ENCODE data around the gene METTL27.
"Not testable (repeated sequence)": the region's sequence is repeated elsewhere in the genome, so short reads cannot be mapped to it uniquely, and the experiment has no call there.

DNA sequence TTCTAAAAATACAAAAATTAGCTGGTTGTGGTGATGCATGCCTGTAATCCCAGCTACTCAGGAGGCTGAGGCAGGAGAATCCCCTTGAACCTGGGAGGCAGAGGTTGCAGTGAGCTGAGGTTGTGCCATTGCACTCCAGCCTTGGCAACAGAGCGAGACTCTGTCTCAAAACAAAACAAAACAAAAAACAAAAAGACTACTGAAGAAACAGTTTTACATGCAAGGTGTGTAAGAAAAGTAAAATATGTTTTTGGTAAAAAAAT, 54.6 kb downstream of the METTL27 start:
- not testable (repeated sequence) for TF ChIP-seq CTCF (IDR thresholded peaks at IDR 0.05); RELA (CRISPR knock-in tag; IDR thresholded peaks at IDR 0.05; ENCODE audit: borderline replicate concordance); OVOL2 (CRISPR knock-in tag; IDR thresholded peaks at IDR 0.05; ENCODE audit: borderline replicate concordance); ESRRA (CRISPR knock-in tag; IDR thresholded peaks at IDR 0.05; ENCODE audit: borderline replicate concordance); ZNF416 (CRISPR knock-in tag; IDR thresholded peaks at IDR 0.05); ETV6 (CRISPR knock-in tag; IDR thresholded peaks at IDR 0.05); IRF2 (CRISPR knock-in tag; IDR thresholded peaks at IDR 0.05; ENCODE audit: borderline replicate concordance, low read depth); CBFB (CRISPR knock-in tag; IDR thresholded peaks at IDR 0.05; ENCODE audit: low read depth); ATF6 (CRISPR knock-in tag; IDR thresholded peaks at IDR 0.05); ZNF232 (CRISPR knock-in tag; IDR thresholded peaks at IDR 0.05)
- TF ChIP-seq, protein P1, sequence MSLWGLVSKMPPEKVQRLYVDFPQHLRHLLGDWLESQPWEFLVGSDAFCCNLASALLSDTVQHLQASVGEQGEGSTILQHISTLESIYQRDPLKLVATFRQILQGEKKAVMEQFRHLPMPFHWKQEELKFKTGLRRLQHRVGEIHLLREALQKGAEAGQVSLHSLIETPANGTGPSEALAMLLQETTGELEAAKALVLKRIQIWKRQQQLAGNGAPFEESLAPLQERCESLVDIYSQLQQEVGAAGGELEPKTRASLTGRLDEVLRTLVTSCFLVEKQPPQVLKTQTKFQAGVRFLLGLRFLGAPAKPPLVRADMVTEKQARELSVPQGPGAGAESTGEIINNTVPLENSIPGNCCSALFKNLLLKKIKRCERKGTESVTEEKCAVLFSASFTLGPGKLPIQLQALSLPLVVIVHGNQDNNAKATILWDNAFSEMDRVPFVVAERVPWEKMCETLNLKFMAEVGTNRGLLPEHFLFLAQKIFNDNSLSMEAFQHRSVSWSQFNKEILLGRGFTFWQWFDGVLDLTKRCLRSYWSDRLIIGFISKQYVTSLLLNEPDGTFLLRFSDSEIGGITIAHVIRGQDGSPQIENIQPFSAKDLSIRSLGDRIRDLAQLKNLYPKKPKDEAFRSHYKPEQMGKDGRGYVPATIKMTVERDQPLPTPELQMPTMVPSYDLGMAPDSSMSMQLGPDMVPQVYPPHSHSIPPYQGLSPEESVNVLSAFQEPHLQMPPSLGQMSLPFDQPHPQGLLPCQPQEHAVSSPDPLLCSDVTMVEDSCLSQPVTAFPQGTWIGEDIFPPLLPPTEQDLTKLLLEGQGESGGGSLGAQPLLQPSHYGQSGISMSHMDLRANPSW (CRISPR knock-in tag; conservative IDR thresholded peaks at IDR 0.05; ENCODE audit: low read depth) = not testable (repeated sequence)
- TF ChIP-seq, protein P2, sequence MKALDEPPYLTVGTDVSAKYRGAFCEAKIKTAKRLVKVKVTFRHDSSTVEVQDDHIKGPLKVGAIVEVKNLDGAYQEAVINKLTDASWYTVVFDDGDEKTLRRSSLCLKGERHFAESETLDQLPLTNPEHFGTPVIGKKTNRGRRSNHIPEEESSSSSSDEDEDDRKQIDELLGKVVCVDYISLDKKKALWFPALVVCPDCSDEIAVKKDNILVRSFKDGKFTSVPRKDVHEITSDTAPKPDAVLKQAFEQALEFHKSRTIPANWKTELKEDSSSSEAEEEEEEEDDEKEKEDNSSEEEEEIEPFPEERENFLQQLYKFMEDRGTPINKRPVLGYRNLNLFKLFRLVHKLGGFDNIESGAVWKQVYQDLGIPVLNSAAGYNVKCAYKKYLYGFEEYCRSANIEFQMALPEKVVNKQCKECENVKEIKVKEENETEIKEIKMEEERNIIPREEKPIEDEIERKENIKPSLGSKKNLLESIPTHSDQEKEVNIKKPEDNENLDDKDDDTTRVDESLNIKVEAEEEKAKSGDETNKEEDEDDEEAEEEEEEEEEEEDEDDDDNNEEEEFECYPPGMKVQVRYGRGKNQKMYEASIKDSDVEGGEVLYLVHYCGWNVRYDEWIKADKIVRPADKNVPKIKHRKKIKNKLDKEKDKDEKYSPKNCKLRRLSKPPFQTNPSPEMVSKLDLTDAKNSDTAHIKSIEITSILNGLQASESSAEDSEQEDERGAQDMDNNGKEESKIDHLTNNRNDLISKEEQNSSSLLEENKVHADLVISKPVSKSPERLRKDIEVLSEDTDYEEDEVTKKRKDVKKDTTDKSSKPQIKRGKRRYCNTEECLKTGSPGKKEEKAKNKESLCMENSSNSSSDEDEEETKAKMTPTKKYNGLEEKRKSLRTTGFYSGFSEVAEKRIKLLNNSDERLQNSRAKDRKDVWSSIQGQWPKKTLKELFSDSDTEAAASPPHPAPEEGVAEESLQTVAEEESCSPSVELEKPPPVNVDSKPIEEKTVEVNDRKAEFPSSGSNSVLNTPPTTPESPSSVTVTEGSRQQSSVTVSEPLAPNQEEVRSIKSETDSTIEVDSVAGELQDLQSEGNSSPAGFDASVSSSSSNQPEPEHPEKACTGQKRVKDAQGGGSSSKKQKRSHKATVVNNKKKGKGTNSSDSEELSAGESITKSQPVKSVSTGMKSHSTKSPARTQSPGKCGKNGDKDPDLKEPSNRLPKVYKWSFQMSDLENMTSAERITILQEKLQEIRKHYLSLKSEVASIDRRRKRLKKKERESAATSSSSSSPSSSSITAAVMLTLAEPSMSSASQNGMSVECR (CRISPR knock-in tag; IDR thresholded peaks at IDR 0.05; ENCODE audit: borderline replicate concordance) = not testable (repeated sequence)
- TF ChIP-seq, protein P3, sequence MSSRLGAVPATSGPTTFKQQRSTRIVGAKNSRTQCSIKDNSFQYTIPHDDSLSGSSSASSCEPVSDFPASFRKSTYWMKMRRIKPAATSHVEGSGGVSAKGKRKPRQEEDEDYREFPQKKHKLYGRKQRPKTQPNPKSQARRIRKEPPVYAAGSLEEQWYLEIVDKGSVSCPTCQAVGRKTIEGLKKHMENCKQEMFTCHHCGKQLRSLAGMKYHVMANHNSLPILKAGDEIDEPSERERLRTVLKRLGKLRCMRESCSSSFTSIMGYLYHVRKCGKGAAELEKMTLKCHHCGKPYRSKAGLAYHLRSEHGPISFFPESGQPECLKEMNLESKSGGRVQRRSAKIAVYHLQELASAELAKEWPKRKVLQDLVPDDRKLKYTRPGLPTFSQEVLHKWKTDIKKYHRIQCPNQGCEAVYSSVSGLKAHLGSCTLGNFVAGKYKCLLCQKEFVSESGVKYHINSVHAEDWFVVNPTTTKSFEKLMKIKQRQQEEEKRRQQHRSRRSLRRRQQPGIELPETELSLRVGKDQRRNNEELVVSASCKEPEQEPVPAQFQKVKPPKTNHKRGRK (CRISPR knock-in tag; IDR thresholded peaks at IDR 0.05; ENCODE audit: borderline replicate concordance) = not testable (repeated sequence)
- TF ChIP-seq, protein P4, sequence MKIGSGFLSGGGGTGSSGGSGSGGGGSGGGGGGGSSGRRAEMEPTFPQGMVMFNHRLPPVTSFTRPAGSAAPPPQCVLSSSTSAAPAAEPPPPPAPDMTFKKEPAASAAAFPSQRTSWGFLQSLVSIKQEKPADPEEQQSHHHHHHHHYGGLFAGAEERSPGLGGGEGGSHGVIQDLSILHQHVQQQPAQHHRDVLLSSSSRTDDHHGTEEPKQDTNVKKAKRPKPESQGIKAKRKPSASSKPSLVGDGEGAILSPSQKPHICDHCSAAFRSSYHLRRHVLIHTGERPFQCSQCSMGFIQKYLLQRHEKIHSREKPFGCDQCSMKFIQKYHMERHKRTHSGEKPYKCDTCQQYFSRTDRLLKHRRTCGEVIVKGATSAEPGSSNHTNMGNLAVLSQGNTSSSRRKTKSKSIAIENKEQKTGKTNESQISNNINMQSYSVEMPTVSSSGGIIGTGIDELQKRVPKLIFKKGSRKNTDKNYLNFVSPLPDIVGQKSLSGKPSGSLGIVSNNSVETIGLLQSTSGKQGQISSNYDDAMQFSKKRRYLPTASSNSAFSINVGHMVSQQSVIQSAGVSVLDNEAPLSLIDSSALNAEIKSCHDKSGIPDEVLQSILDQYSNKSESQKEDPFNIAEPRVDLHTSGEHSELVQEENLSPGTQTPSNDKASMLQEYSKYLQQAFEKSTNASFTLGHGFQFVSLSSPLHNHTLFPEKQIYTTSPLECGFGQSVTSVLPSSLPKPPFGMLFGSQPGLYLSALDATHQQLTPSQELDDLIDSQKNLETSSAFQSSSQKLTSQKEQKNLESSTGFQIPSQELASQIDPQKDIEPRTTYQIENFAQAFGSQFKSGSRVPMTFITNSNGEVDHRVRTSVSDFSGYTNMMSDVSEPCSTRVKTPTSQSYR (CRISPR knock-in tag; IDR thresholded peaks at IDR 0.05) = not testable (repeated sequence)

Data from WTC11 (cell line).